Inferior parietal cortex (tissue), 1 donor: ENCODE data around the gene IFT25.

Source experiments
- DNase-seq: peaks from one replicate; pipeline ENCODE4 v3.0.0-alpha.2; 2016; ENCODE audit errors: extremely low spot score

Gene IFT25

GRCh38 chr1:53929246-53929960 lies 16.1 kb downstream of the IFT25 start:
- DNase-seq, result no peak

- no peak for DNase-seq
Measured at GRCh38 chr1:53927376-53927881, 18.1 kb downstream of the IFT25 start.

- no peak for DNase-seq
Measured at GRCh38 chr1:53919675-53920066, 25.8 kb downstream of the IFT25 start.

- no peak for DNase-seq
Measured at GRCh38 chr1:53918343-53918742, 27.2 kb downstream of the IFT25 start.

GRCh38 chr1:53913352-53914033 lies 32.0 kb downstream of the IFT25 start:
- no peak for DNase-seq

GRCh38 chr1:53911442-53911841 lies 34.1 kb downstream of the IFT25 start:
- DNase-seq, result no peak

GRCh38 chr1:53909946-53910345 lies 35.6 kb downstream of the IFT25 start:
- DNase-seq, result no peak

- DNase-seq, result no peak
Measured at GRCh38 chr1:53906121-53906520, 39.4 kb downstream of the IFT25 start.

- DNase-seq, result no peak
Measured at GRCh38 chr1:53905509-53905908, 40.0 kb downstream of the IFT25 start.

GRCh38 chr1:53902235-53903138 lies 43.0 kb downstream of the IFT25 start:
- DNase-seq, result no peak

GRCh38 chr1:53899708-53900107 lies 45.8 kb downstream of the IFT25 start:
- no peak for DNase-seq

- no peak for DNase-seq
Measured at GRCh38 chr1:53899206-53899628, 46.3 kb downstream of the IFT25 start.

- peak; percentile 68 for DNase-seq
Measured at GRCh38 chr1:53896635-53897229, 48.8 kb downstream of the IFT25 start.

GRCh38 chr1:53895421-53895820 lies 50.1 kb downstream of the IFT25 start:
- DNase-seq, result no peak

- DNase-seq, result no peak
Measured at GRCh38 chr1:53894644-53895043, 50.9 kb downstream of the IFT25 start.

GRCh38 chr1:53893999-53894636 lies 51.4 kb downstream of the IFT25 start, which contains the start of gene DIO1:
DIO1 (plus strand) TSS chr1:53894187; CDS start chr1:53894211, 24 bp downstream.
- DNase-seq, result no peak

- DNase-seq, result no peak
Measured at GRCh38 chr1:53892911-53893310, 52.6 kb downstream of the IFT25 start.

- DNase-seq, result no peak
Measured at GRCh38 chr1:53891678-53892077, 53.8 kb downstream of the IFT25 start.

- DNase-seq, result no peak
Measured at GRCh38 chr1:53891018-53891417, 54.5 kb downstream of the IFT25 start.

- DNase-seq, result no peak
Measured at GRCh38 chr1:53890522-53890941, 55.0 kb downstream of the IFT25 start.
